GM18511 (cell line): Measurements from ENCODE around the gene BCAR3.
A peak's percentile ranks its signal among the peaks of the same experiment; 100 is the strongest.
"Not testable (repeated sequence)": the region's sequence is repeated elsewhere in the genome, so short reads cannot be mapped to it uniquely, and the experiment has no call there.

ENCODE experiments used
- ATAC-seq: cut with Tn5 transposase; IDR thresholded peaks from one replicate; pipeline ENCODE4 v1.9.1; 2021; ENCODE audit warnings: mild to moderate bottlenecking, moderate library complexity; ENCODE audit not compliant: unreplicated experiment

BCAR3 gene

GRCh38 chr1:93690341-93690740 lies 8.7 kb upstream of the BCAR3 start:
- ATAC-seq, result no peak

- ATAC-seq, result no peak
Measured at GRCh38 chr1:93689521-93690223, 8.0 kb upstream of the BCAR3 start.

DNA sequence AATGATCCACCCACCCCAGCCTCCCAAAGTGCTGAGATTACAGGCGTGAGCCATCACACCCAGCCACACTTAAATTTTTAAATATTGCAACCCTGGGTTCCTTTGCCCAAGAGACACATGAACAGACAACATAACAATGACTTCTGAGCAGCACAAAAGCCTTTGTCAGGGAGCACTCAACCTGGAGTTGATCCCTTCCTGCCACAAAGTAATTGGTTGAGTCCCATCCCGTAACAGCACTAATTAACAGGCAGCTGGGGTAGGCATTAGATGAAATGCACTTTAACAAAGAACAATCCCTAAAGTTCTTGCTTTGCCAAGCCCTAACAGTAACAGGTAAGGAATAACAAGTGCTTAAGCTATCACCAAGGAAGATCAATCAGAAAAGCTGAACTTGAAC lies 5.9 kb upstream of the BCAR3 start:
- no peak for ATAC-seq

DNA sequence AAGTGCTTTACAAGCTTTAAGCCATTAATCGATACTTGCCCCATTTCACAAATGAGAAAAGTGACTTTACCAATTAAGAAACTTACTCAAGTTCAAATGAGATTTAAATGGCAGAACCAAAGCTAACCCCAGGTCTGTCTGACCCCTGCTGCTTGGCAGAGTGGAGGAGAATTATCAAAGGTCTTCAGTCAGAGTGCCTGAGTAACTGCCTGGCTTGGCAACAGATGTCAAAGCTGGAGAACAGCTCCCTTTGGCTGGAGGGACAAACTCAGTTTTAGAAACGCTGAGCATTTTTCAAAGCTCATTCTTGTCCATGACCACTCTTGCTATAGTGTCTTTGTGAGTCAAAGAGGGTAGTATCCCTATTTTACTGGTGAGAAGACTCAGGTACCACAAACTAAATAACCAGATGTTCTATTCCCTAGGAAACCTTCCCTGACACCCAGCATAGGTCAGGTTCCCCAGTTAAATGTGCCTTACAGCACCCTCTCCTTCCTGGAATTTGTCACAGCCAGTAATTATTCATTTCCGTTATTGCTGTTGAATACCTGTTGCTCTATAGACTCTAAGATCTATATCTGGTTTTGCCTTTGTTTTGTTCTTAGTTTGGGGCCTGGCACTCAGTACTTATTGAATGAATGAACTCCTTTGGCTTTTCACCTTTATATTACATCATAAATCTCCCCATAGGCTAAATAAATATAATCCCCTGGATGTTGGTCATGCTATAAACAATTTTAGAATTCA lies 5.0 kb upstream of the BCAR3 start:
- no peak for ATAC-seq

DNA sequence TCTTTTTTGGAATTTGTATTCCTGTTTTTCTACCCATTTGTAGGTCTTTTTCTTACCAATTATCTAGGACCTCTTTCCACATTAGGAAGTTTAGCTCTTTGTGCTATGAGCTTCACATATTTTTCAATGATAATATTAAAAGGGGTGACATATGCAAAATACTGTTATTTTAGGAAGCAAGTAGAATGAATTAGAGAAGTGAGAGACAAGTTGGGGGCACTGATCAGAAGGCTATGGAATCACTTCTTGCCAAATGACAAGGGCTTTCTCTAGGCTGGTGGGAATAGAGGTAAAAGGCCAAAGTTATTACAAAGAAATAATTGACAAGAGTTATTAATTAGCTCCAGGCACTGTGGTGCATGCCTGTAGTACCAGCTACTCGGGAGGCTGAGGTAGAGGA lies 4.3 kb upstream of the BCAR3 start:
- no peak for ATAC-seq

DNA sequence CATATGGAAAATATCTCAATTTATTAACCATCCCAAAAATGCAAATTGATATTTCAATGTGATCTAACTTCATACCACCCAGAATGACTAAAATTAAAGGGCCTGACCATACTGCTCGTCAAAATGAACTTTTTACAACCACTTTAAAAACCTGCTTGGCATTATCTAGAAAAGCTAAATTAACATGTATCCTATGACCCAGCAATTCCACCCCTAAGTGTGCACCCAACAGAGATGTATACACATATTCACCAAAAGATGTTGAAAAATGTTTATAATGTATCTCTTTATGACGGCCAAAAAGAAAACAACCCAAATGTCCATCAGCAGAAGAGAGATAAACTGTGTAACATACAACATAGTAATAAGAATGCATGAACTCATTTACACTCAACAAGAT lies 1.6 kb upstream of the BCAR3 start:
- ATAC-seq, result no peak

- no peak for ATAC-seq
Measured at GRCh38 chr1:93681989-93682412, 364 bp upstream of the BCAR3 start.

DNA sequence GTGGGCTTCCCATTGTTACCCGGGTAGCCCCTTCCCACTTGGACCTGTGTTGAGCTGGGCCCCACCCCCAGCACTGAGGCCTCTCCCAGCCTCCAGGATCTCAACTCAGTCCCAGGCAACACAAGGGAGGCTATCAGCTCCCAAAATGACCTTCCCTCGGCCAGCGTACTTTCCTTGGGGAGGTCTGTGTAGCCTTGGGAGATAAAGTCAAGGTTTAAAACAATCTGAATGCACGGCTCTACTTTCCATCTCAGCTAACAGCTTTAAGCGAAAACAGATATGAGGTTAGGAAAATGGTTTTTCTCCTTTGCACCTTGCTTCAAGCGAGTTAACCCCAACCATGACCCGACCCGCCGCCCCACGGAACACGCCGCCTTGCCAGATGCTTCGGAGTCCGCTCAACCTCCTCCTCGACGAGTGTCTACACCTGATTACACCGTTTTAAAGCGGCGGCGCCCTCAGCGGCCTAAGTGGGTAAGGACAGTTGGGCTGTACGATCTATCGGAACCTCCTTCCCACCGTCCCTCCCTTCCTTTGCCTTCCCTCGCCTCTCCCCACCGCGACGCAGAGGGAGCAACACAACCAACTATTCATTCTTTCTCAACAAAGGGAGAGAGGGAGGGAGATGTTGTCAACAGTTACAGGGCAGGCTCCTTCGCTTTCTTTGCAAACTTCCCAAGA lies 1.1 kb downstream of the BCAR3 start:
- peak; percentile 82 for ATAC-seq

DNA sequence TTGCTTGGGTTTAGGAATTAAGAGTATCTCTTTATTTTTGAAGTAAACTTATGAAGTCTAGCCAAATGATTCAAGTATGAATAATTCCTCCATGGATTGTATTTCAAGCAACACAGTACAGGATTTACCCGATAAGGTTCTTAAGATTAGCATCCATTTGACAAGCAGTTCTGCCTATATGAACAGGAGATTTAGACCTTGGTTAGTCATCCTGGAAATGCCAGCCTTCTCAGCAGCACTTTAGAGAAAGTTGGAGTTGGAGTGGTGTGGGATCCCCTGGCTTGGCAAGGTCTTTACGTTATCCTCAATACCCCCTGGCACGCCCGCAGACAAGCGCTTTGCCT lies 1.6 kb downstream of the BCAR3 start:
- no peak for ATAC-seq

GRCh38 chr1:93679546-93679945 lies 2.1 kb downstream of the BCAR3 start:
- no peak for ATAC-seq

DNA sequence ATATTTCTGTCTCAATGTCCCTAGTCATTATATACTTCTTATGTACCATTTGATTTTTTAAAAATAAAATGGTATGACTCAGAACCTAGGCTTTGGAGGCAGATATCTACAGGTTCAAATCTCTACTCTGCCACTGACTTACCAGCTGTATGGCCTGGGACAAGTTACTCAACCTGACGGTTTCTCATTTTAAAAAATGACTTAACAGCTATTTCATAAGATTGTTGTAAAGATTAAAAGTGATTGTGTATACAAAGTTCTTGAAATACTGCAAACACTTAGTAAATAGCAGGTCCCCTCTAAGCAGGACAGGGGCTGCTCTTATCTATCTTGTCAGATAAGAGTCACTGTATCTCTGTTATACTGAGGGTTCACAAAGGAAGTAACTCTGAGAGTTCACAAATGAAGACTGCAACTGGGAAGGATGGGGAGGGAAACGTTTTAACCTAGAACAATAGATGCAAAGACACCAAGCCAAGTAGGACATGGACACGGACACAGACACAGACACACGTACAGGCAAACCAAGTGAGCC lies 2.6 kb downstream of the BCAR3 start:
- no peak for ATAC-seq

DNA sequence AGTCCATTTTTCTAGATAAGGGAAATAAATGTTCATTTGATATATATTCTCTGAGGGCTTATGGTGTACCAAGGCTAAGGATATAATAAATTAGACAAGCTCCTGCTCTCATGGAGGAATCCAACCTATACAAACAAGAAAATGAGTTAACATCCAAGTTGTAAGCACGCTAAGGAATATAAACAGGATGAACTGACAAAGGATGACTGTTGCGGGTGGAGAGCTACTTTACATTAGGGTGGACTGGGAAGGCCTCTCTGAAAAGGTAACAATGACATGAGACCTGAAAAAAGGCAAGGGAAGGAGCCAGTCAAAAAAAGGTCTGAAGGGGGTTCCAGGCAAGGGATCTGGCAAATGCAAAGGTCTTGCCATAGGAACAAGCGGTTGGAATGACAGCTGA lies 3.1 kb downstream of the BCAR3 start:
- no peak for ATAC-seq

DNA sequence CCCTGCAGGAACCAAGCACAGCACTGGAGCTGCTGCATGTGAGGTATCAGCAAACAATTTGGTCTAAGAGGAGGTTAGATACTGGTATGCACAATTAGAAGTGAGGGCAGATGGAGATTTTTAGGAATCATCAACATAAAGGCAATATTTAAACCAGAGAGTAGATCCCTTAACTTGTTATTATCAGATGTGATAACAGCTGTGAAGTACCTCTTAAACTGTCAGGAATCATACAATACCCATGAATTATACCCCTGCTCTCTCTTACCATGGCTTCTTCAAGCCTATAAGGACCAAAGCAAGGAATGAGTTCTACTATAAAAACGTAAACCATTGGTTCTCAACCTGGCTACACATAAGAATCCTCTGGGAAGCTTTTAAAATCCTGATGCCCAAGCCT lies 3.9 kb downstream of the BCAR3 start:
- ATAC-seq, result no peak

- ATAC-seq, result no peak
Measured at GRCh38 chr1:93676427-93676826, 5.2 kb downstream of the BCAR3 start.

GRCh38 chr1:93675931-93676330 lies 5.7 kb downstream of the BCAR3 start:
- ATAC-seq, result no peak

DNA sequence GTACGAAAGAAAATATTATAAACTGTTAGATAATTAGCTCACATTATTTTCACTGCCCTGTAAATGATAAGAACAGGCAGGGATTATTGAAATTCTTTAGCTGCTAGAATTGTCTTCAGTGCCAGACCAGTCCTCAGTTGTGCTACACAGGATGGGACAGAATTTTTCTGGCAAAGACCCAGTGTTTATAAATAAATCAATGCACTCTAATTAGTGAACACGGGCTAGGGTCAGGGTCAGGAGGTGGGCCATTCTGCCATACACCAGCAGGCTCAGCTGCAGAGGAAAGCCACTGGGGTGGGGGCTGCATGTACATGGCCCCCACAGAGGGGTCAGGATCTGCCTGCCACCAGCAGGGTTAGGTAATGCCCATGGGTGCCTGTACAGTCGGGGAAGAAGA lies 6.4 kb downstream of the BCAR3 start:
- ATAC-seq, result no peak

GRCh38 chr1:93674071-93674470 lies 7.6 kb downstream of the BCAR3 start:
- ATAC-seq, result not testable (repeated sequence)

DNA sequence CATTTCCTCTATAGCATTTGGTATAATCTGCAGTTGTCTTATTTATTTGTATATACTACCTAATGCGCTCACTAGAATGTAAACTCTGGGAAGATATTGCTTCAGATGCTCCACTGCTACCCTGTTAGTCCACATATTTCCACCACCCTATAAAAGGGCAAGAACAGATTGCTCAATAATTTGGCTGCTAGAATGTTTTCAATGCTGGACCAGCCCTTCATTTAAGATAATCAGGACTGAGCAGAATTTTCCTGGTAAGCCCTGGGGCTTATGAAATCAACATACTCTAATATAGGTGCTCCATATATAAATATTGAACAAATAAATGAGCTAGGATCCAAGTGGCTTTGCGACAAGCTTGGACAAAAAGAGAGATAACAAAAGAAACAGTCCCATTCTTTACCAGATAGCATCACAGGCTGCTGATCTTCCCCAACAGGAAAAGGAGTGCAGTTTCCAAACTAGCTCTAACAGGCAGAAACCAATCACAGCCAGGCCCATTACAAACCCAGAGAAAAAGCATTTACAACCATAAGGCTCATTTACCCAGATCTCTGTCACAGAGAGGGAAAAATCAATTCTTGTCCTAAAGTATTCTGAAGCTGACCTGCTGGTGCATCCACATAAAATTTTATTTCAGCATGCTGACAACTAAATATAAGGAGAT lies 8.3 kb downstream of the BCAR3 start:
- no peak for ATAC-seq

- ATAC-seq, result no peak
Measured at GRCh38 chr1:93672477-93673162, 9.0 kb downstream of the BCAR3 start.

DNA sequence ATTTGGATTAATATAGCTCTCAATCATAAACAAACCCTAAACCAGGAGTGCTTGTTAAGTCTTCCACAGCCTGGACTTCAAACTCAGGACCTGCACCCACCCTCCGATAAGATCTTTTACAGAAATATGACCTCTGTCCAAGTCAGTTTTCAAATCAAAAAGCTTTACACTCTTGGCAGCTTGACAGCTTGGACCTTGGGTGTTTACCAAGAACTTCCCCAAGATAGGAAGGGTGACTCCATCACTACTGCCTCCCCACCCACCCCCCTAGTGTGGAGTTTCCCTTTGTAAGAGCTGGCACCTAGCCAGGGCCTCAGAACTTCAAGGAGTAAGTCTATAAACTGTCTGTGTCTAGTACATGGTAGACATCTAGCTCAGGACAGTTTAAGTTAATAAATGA lies 9.6 kb downstream of the BCAR3 start:
- no peak for ATAC-seq

- no peak for ATAC-seq
Measured at GRCh38 chr1:93671099-93671621, 10.5 kb downstream of the BCAR3 start.
